GM18508 (cell line): ENCODE measurements around the gene SHROOM2.
"Not testable (repeated sequence)": the region's sequence is repeated elsewhere in the genome, so short reads cannot be mapped to it uniquely, and the experiment has no call there.

Source experiments
- ATAC-seq: cut with Tn5 transposase; IDR thresholded peaks from one replicate; pipeline ENCODE4 v1.9.1; 2021; ENCODE audit warnings: moderate number of reproducible peaks; ENCODE audit not compliant: insufficient read depth, unreplicated experiment

Gene SHROOM2

DNA sequence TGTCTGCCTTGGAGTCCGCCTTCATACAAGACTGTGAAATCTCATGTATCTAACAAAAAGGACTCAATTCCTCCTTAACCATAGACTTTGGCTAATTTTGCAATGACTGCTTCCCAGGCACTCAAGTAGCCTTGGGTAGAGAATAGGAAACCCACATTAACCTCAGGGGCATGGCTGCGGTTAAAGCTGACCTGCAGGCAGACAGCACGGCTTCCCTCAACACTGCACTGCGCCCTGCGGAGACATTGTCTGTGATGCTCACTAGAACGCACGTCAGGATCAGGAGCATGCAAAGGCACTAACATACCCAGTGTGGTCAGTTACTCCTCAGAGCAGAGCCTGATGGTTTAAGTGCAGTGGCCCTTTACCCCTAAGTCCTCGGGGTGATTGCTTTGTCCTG lies 10.3 kb upstream of the SHROOM2 start:
- no peak for ATAC-seq

DNA sequence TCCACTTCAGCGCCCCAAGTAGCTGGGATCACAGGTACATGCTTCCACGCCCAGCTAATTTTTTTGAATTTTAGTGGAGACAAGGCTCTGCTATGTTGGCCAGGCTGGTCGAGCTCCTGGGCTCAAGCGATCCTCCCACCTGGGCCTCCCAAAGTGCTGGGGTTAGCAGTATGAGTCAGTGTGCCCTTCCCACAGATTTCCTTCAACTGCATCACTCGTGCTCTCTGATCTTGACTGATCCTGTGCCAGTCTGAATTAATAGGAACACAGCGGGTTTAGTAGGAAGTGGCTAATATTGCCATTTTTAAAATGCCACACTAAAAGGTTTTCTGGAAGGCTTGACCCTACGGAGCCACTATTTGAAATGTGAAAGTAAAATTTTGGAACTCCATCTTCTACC lies 4.3 kb upstream of the SHROOM2 start:
- ATAC-seq, result no peak

DNA sequence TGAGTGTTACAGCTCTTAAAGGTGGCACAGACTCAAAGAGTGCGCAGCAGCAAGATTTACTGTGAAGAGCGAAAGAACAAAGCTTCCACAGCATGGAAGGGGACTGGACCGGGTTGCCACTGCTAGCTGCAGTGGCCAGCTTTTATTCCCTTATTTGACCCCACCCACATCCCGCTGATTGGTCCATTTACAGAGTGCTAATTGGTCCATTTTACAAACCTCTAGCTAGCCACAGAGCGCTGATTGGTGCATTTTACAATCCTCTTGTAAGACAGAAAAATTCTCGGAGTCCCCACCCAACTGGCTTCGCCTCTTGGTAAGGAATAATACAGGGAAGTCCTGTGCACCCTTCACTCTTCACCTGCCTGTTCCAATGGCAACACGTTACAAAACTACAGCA lies 1.9 kb upstream of the SHROOM2 start:
- no peak for ATAC-seq

DNA sequence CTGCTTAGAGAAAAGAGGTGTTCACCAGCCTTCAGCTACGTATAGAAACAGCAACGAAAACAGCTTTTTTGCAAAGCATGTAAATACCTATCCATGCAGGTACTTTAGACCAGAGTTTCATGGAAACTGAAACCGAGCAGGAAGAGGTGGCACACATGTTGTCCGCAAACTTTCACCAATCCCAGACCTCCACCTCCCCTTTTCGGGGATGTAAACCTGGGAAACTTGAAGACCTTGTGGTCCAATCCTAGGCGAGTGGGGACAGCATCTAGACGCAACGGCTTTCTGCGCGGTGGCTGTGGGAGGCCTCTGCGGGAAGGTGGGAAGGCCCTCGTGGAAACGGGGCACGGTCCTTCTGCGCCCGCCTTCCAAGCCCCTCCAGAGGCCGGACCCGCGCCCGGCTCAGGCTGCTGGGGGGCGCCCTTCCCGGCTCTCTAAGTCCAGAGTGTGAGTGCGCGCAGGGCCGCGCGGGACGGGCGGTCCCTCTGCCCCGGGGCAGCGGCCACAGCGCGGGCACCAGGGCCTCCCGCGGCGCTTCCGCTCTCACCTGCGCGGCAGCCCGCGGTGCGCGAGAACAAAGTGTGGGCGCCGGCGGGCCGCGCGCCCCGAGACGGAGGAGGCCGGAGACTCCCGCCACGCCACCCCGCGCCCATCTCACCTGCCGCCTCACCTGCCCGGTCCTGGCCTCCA lies 830 bp upstream of the SHROOM2 start:
- no peak for ATAC-seq

DNA sequence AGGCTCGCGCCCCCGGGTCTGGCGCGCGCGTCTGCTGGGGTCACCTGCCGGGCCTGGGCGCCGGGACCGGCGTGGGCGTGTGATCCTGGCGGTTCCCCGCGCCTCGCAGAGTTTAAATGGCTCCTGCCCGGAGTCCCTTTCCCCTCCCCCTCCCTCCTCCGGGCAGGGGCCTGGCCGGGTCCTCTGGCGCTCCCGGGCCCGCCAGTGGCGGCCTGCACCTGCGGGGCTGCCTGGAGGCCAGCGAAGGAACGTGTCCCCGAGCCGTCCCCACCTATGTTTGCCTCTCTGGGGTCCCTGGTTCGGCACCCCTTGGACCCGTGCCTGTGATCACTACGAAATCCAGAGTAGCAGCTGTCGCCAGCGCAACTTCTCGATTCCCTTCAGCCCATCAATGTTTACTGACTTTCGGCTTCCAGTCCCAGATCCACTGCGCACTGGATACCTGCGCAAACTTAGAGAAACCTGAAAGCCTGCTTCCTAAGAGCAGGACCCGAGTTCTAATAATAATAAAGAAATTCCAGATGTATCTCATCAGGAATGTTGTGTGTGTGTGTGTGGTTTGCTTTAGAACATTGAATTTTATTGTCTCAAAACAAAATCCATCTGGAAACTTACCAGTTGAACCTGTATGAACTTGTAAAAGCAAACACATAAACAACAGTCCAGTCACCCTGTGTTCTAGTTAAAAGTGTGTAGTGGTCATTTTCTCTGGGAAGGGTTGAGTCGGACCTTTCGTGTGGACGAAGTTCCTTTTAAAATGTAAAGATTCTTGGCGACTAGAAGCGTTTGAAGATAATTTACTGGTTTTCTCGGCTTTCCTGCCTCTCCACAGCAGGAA lies 788 bp downstream of the SHROOM2 start:
- ATAC-seq, result no peak

DNA sequence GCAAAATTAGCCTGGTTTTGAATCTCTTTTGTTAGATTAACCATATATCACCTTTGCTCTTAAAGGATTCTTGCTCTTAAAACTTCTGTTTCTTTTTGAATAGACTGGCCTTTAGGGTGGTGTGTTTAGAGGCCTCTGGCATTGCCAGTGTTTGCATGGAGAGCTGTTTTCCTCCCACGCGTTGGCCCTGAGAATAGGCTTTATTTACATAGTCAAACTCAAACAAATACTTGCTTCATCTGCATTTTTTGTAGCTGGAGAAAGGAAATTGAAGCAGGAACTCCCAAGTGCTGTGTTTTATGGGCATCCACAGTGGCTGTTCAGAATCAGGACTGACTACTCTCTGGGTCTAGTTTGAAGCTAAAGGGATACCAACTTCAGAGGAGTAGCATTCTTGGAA lies 2.7 kb downstream of the SHROOM2 start:
- ATAC-seq, result no peak

DNA sequence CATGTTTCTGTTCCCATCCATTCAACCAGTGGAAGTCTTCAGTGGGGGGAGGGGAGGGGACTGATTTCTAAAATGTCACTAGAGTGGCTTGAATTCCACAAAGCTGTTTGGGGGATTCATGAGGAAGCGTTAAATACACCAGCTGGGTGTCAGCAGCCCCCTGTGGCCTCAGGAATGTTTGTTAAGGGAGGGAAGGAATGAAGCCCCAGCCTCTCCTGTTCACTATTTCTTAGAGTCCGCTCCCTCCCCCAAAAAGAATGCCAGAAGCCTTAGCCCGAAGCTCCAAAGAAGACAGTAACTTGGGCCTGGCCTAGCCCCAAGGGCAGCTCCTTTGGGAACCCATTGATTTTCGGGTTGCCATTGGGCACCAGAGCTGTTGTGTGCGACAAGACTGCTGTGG lies 3.3 kb downstream of the SHROOM2 start:
- no peak for ATAC-seq

DNA sequence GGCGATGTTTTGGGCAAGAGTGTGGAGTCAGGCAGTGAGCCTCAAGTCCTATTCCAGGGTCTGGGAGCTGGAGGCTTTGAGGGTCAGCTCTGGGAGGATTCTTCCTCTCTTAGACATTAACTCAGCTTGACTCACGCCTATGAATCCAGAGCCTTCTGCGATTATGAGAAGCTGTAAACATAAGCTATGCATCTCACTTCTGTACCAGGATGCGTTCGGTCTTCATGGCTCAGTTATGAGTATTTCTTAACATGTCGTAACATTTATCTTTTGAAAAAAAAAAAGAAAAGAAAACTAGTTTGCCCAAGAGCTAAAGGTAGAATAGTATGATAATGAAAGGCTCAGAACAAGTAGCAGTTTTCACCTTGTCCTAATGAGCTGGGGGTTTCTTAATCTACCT lies 4.6 kb downstream of the SHROOM2 start:
- ATAC-seq, result no peak

DNA sequence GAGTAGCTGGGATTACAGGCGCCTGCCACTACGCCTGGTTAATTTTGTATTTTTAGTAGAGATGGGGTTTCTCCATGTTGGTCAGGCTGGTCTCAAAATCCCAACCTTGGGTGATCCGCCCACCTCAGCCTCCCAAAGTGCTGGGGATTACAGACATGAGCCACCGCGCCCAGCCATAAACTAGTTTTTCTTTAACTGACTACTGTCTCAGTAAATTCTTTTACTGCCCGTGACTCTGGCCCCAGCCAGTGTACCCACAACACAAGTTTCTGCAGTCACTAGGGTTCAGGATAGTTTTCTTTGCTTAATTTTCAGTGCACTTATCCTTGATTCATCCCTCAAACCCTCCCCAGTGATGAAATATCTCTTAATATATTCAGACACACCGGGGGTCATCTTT lies 8.3 kb downstream of the SHROOM2 start:
- no peak for ATAC-seq

DNA sequence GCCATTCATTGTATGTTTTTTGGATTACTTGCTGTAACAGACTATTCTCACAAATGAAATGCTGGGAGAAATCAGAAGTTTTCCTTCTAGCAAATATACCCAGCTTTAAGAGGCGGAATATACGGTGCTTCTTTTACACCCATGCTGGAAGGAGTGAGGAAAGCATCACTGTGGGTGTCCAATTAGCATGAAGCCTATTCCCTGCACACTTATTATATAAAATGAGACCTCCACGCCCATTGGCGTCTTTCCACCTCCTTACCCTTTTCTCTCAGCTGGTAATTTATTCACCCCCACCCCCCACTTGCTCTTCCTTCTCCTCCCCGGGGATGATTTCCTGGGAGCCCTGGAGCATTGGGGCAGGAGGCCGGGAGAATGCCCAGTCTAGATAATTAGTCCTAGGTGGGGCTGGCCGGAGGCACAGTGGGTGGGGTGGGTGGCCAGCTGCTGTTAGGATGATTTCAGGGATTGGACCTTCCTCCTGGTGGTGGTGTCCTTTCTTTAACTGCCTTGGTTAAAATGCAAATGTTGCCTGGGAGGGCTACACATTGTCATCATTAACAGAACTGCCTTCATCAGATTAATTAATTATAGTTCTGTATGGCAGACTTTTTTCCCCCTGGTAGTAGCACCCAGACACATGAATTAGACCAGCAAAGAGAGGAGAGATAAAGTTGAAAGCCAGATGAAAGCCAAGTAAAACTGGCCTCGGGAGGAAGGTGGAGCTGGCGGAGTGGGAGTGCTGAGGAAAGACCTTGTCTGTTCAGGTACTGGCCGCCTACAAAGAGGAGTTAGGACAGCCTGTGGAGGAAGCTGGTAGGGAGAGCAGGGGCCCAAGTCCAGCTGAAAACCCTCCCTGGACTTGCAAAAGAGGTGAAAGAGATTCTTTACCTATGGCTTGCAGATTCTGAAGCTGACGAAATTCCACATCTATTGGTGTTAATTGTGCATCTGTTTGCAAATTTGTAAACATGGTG lies 11.4 kb downstream of the SHROOM2 start:
- ATAC-seq, result no peak

DNA sequence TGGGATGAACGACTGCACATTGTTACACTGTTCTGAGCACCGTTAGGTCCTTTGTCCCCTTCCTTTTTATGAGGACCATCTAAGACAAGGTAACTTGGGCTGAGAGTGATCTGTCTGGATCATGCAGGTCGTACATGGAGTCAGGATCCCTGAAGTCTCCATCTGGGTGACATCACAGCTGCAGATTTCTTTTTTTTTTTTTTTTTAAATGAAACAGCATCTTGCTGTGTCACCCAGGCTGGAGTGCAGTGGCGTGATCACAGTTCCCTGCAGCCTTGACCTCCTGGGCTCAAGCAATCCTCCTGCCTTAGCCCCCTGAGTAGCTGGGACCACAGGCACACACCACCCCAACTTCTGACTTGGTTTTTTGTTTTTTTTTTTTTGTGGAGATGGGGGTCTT lies 16.5 kb downstream of the SHROOM2 start:
- no peak for ATAC-seq

DNA sequence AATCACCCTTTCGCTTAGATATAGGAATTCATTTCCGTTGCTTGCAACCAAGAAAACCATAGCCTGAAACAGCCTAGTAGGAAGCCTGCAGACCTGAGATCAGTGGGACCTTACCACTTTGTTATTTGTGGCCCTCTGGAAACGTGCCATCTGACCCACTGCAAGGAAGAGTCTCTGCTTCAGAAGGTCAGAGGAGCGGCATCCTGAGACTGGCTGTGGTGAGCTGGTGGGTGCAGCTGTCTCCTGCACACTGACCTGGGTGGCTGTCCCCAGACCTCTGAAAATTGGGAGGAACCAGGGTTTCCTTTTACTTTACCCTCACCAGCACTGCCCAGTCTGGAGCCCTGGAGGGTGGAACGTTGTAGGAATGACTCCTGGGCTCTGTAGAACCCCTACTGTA lies 18.2 kb downstream of the SHROOM2 start:
- ATAC-seq, result no peak

DNA sequence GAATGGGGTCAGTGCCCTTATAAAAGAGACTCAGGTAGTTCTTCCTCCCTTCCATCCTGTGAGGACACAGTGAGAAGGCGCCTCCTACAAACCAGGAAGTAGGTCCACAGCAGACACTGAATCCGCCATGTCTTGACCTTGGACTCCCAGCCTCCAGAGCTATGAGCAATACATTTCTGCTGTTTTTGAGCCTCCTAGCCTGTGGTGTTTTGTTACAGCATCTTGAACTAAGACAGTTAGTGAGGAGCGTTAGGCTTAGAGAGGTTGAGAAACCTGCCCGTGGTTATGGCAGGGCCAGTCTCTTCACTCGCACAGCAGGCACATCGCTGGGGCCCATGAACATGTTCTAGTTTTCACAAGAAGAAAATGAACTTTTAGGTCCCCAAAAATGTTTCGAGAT lies 19.7 kb downstream of the SHROOM2 start:
- no peak for ATAC-seq

DNA sequence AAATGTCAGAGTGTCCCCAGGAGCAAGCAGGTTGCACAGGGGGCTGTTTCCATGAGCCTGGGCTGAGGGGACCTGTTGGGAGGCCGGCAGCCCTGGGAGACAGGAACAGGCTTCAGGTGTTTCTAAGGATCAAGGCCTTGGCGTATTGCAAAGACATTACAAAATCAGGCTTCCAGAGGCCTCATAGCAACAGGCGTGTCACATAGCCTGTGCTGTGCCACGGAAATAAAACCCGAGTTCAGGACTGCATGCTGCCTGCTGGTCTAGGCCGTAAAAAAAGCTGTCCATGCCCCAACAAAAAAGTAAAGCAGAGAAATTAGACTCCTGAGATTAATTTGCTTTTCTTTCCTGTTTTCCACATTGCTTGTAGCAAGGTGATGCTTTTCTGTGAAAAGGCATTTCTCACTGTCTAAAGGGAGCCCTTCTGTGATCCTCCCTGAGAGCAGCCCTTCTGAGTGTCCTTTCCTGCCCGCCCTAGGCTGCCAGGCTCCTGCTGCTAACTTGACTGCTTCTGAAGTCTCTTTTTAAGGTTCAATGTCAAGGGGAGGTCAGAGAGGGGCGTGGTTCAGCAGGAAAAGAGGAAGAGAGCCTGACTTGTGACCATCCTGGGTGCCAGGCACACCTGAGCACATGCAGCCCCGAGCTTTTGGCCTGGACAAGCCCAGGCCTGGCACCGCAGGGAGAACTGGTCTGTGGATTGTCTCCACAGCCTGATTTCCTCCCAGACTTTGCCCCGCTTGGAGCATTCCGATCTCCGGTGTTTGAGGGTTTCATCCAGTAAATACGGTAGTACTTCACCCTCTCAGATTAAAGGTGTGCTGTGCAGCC lies 21.3 kb downstream of the SHROOM2 start:
- no peak for ATAC-seq

DNA sequence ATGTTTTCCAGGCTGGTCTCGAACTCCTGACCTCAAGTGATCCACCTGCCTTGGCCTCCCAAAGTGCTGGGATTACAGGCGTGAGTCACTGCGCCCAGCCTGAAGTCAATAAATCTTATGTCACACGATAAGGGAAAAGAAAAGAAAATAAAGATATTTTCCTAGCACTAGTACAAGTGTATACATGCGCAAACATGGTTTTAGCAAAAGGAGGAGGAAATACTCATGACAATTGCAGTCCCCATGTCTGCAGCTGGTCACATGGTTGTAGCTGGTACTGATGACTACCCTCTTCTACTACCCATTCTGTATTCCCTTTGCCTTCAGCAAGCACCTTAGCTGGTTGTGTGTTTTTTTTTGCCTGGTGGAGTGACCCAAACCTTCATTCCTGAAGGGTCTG lies 23.6 kb downstream of the SHROOM2 start:
- not testable (repeated sequence) for ATAC-seq

DNA sequence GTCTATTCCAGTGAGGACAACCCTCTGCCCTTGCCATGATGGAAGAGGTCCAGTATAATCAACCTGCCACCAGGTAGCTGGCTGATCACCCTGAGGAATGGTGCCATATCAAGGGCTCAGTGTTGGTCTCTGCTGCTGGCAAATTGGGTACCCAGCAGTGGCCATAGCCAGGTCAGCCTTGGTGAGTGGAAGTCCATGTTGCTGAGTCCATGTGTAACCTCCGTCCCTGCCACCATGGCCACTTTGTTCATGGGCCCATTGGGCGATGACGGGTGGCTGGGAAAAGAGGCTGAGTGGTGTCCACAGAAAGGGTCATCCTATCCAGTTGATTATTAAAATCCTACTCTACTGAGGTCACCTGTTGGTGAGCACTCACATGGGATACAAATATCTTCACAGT lies 24.9 kb downstream of the SHROOM2 start:
- not testable (repeated sequence) for ATAC-seq

DNA sequence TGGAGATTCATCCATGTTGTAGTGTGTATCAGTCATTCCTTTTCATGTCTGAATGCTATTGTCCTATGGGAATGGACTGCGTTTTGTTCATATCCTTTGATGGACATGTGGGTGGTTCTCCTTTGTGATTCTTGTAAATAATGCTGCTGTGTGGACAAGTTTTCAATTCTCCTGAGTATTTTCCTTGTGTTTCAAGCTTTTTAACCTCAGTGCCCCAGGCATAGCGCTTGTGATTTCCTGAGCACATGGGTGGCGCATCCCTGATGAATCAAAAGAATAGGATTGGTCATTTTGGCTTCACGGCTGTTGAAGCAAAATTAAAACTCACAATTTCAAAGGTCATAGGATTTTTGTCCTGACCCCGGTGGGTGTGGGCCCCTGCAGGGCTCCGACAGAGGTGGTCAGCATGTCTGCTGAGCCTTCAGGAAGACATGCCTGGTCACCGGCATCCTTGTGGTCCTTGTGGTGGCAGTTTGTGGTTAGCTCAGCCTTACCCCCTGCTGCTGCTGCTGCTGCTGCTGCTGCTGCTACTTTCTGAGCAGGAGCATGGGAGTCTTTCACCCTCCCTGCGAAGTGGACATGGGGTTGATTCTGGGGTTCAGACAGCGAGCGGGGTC lies 30.0 kb downstream of the SHROOM2 start:
- ATAC-seq, result no peak

DNA sequence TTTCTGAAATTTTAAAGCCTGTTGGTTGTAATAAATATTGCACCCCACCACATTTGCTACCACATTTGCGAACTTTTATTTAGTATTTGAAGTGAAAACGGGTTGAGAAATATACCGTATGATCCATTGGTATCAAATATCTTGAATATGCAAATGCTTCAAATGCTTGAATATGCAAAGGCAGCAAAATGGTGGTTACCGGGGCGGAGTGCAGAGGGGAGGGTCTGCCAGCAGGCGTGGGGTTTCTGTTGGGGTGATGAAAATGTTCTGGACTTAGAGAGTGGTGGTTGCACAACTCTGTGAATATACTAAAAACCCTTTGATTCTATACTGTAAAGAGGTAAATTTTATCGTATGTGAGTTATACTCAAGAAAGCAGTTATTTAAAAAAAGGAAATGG lies 35.3 kb downstream of the SHROOM2 start:
- no peak for ATAC-seq

DNA sequence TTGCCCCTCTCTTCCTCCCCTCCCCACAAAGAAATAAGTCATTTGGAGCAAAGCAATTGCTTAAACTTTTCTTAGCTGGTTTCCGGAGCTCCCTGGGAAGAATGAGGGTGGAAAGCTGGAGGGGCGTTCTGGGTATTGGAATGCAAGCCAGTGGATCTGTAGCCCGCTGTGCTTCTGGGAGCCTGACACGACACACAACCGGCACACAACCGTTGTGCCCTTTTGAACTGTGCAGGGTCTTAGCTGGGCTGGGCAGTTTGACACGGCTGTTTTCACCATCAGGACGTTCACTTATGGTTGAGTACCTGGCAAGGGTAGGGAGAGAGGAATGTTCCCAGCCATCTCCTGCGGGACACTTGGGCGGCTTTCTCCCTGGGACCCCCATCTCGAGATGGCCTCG lies 38.3 kb downstream of the SHROOM2 start:
- no peak for ATAC-seq
